HG03159 (cell line): ENCODE measurements around the gene EDEM1.
"Not testable (repeated sequence)": the region's sequence is repeated elsewhere in the genome, so short reads cannot be mapped to it uniquely, and the experiment has no call there.

Experiments
- ATAC-seq: cut with Tn5 transposase; IDR thresholded peaks from one replicate; pipeline ENCODE4 v1.9.1; 2021; ENCODE audit warnings: mild to moderate bottlenecking, moderate library complexity; ENCODE audit not compliant: unreplicated experiment

The EDEM1 gene

GRCh38 chr3:5231074-5231473 is 43.6 kb downstream of the EDEM1 start:
- ATAC-seq = no peak

- no peak for ATAC-seq
Observed at GRCh38 chr3:5231487-5231886, 44.0 kb downstream of the EDEM1 start.

GRCh38 chr3:5232570-5232969 is 45.1 kb downstream of the EDEM1 start:
- no peak for ATAC-seq

GRCh38 chr3:5233026-5233425 is 45.5 kb downstream of the EDEM1 start:
- ATAC-seq = no peak

GRCh38 chr3:5235655-5236054 is 48.1 kb downstream of the EDEM1 start:
- ATAC-seq = no peak

GRCh38 chr3:5238545-5238944 is 51.0 kb downstream of the EDEM1 start:
- ATAC-seq = no peak

- ATAC-seq = no peak
Observed at GRCh38 chr3:5239602-5240001, 52.1 kb downstream of the EDEM1 start.

GRCh38 chr3:5240740-5241139 is 53.2 kb downstream of the EDEM1 start:
- ATAC-seq = no peak

- ATAC-seq = not testable (repeated sequence)
Observed at GRCh38 chr3:5242785-5243184, 55.3 kb downstream of the EDEM1 start.

GRCh38 chr3:5245927-5246326 is 58.4 kb downstream of the EDEM1 start:
- no peak for ATAC-seq

GRCh38 chr3:5248822-5249221 is 61.3 kb downstream of the EDEM1 start:
- ATAC-seq = no peak

GRCh38 chr3:5250467-5251195 is 63.1 kb downstream of the EDEM1 start:
- no peak for ATAC-seq

- no peak for ATAC-seq
Observed at GRCh38 chr3:5251196-5251583, 63.7 kb downstream of the EDEM1 start.

GRCh38 chr3:5252131-5252530 is 64.6 kb downstream of the EDEM1 start:
- no peak for ATAC-seq

GRCh38 chr3:5254281-5255048 is 67.0 kb downstream of the EDEM1 start:
- ATAC-seq = no peak

- ATAC-seq = no peak
Observed at GRCh38 chr3:5255404-5256344, 68.2 kb downstream of the EDEM1 start.

GRCh38 chr3:5258526-5258925 is 71.0 kb downstream of the EDEM1 start:
- ATAC-seq = no peak

- no peak for ATAC-seq
Observed at GRCh38 chr3:5260992-5261501, 73.5 kb downstream of the EDEM1 start.

- ATAC-seq = no peak
Observed at GRCh38 chr3:5262507-5262906, 75.0 kb downstream of the EDEM1 start.

GRCh38 chr3:5264093-5264600 is 76.6 kb downstream of the EDEM1 start:
- ATAC-seq = no peak
